H9 (cell line): ENCODE data around the gene CYP19A1. TPM values are rescaled to one million over a fixed set of nuclear protein-coding genes. Genes with fewer than 3 reads are reported as not detected.

Experiments used
- DNase-seq: peaks from one replicate; pipeline ENCODE4 v3.0.0-alpha.2; 2017
- H2AFZ ChIP-seq: one replicate; pipeline ENCODE4 v1.6.1; 2013; ENCODE audit warnings: mild to moderate bottlenecking, low read length, control low read depth, moderate library complexity
- H2AK5ac ChIP-seq: 2 replicates; pipeline ENCODE4 v1.6.1; 2013; ENCODE audit warnings: low read length, control low read depth, mixed read lengths; ENCODE audit not compliant: insufficient read length
- H2BK120ac ChIP-seq: one replicate; pipeline ENCODE4 v1.6.1; 2013; ENCODE audit warnings: low read depth, mild to moderate bottlenecking, low read length, control low read depth, inconsistent platforms; ENCODE audit not compliant: poor library complexity, severe bottlenecking
- H2BK12ac ChIP-seq: 2 replicates; pipeline ENCODE4 v1.6.1; 2013; ENCODE audit warnings: low read length, control low read depth, mixed read lengths, low read depth; ENCODE audit not compliant: insufficient read length
- H2BK15ac ChIP-seq: 2 replicates; pipeline ENCODE4 v1.6.1; 2013; ENCODE audit warnings: low read depth, low read length, control low read depth
- H2BK20ac ChIP-seq: one replicate; pipeline ENCODE4 v1.6.1; 2013; ENCODE audit warnings: low read depth, mild to moderate bottlenecking, low read length, control low read depth, inconsistent platforms; ENCODE audit not compliant: poor library complexity, severe bottlenecking
- H2BK5ac ChIP-seq: 2 replicates; pipeline ENCODE4 v1.6.1; 2013; ENCODE audit warnings: low read length, control low read depth, mixed read lengths; ENCODE audit not compliant: insufficient read length
- H3K14ac ChIP-seq: 2 replicates; pipeline ENCODE4 v1.6.1; 2013; ENCODE audit warnings: low read length, control low read depth; ENCODE audit not compliant: insufficient read depth
- H3K18ac ChIP-seq: 2 replicates; pipeline ENCODE4 v1.6.1; 2013; ENCODE audit warnings: low read depth, mild to moderate bottlenecking, mixed read lengths, low read length, control low read depth; ENCODE audit not compliant: insufficient read length
- H3K23ac ChIP-seq: 2 replicates; pipeline ENCODE4 v1.6.1; 2013; ENCODE audit warnings: low read length, control low read depth, mixed read lengths, low read depth; ENCODE audit not compliant: insufficient read length
- H3K23me2 ChIP-seq: 2 replicates; pipeline ENCODE4 v1.6.1; 2013; ENCODE audit warnings: low read depth, mild to moderate bottlenecking, mixed read lengths, low read length, control low read depth; ENCODE audit not compliant: insufficient read length, poor library complexity, severe bottlenecking
- H3K27ac ChIP-seq: 2 replicates; pipeline ENCODE4 v1.5.1; 2013; ENCODE audit warnings: low read length, control low read depth, mixed read lengths, low read depth; ENCODE audit not compliant: insufficient read length
- H3K27me3 ChIP-seq: 2 replicates; pipeline ENCODE4 v1.6.1; 2013; ENCODE audit warnings: low read length, control low read depth, inconsistent platforms; ENCODE audit not compliant: insufficient read depth
- H3K4ac ChIP-seq: 2 replicates; pipeline ENCODE4 v1.6.1; 2013; ENCODE audit warnings: low read depth, mild to moderate bottlenecking, control low read depth, inconsistent platforms, low read length, moderate library complexity
- H3K4me1 ChIP-seq: 2 replicates; pipeline ENCODE4 v1.6.1; 2013; ENCODE audit warnings: low read length, control low read depth, inconsistent platforms; ENCODE audit not compliant: insufficient read depth
- H3K4me2 ChIP-seq: 2 replicates; pipeline ENCODE4 v1.6.1; 2013; ENCODE audit warnings: low read length, control low read depth, mixed read lengths; ENCODE audit not compliant: insufficient read length, insufficient read depth
- H3K56ac ChIP-seq: 2 replicates; pipeline ENCODE4 v1.6.1; 2013; ENCODE audit warnings: low read depth, mild to moderate bottlenecking, mixed read lengths, low read length, control low read depth; ENCODE audit not compliant: insufficient read length
- H3K79me1 ChIP-seq: 2 replicates; pipeline ENCODE4 v1.6.1; 2013; ENCODE audit warnings: low read depth, mild to moderate bottlenecking, moderate library complexity, low read length, control low read depth, inconsistent platforms; ENCODE audit not compliant: insufficient read depth, poor library complexity, severe bottlenecking
- H3K79me2 ChIP-seq: 2 replicates; pipeline ENCODE4 v1.6.1; 2013; ENCODE audit warnings: low read length, control low read depth, inconsistent platforms; ENCODE audit not compliant: insufficient read depth
- H3K9ac ChIP-seq: 2 replicates; pipeline ENCODE4 v1.6.1; 2013; ENCODE audit warnings: low read length, control low read depth, mixed read lengths; ENCODE audit not compliant: insufficient read length; ENCODE audit errors: extremely low read depth
- H3K9me3 ChIP-seq: one replicate; pipeline ENCODE4 v1.6.1; 2013; ENCODE audit warnings: low read depth, low read length, inconsistent platforms; ENCODE audit not compliant: control insufficient read depth
- H3T11ph ChIP-seq: one replicate; pipeline ENCODE4 v1.6.1; 2013; ENCODE audit warnings: mild to moderate bottlenecking, low read length, control low read depth, inconsistent platforms
- H4K20me1 ChIP-seq: one replicate; pipeline ENCODE4 v1.6.1; 2013; ENCODE audit not compliant: control insufficient read depth, insufficient read length, insufficient read depth
- H4K5ac ChIP-seq: 2 replicates; pipeline ENCODE4 v1.6.1; 2013; ENCODE audit warnings: low read depth, mild to moderate bottlenecking, mixed read lengths, low read length, control low read depth; ENCODE audit not compliant: insufficient read length
- H4K8ac ChIP-seq: replicated peaks from 2 replicates; pipeline ENCODE4 v1.6.1; 2013; ENCODE audit warnings: low read length, control low read depth, mixed read lengths, low read depth; ENCODE audit not compliant: insufficient read length
- H4K91ac ChIP-seq: 2 replicates; pipeline ENCODE4 v1.6.1; 2013; ENCODE audit warnings: low read depth, mild to moderate bottlenecking, moderate library complexity, mixed read lengths, low read length, control low read depth; ENCODE audit not compliant: insufficient read length
- H3K27ac Mint-ChIP-seq, 3 experiments: 2 replicates in 2 of 3; 3 replicates in 1 of 3; pipeline ENCODE4 v1.8.0; 2020 to 2021; ENCODE audit warnings: mixed read lengths in 3 of 3, mild to moderate bottlenecking in 1 of 3, moderate library complexity in 1 of 3
- H3K27me3 Mint-ChIP-seq: 2 replicates; pipeline ENCODE4 v1.8.0; 2021; ENCODE audit warnings: low read depth, mild to moderate bottlenecking, moderate library complexity, mixed read lengths
- H3K36me3 Mint-ChIP-seq, 3 experiments: 2 replicates in 2 of 3; 3 replicates in 1 of 3; pipeline ENCODE4 v1.8.0; 2020 to 2021; ENCODE audit warnings: low read depth in 3 of 3, mixed read lengths in 3 of 3; ENCODE audit not compliant: insufficient read depth in 1 of 3
- H3K4me1 Mint-ChIP-seq, 2 experiments: 2 replicates each; pipeline ENCODE4 v1.8.0; 2020; ENCODE audit warnings: mixed read lengths in 2 of 2
- H3K4me3 Mint-ChIP-seq, 2 experiments: 2 replicates in 1 of 2; 3 replicates in 1 of 2; pipeline ENCODE4 v1.8.0; 2020 to 2021; ENCODE audit warnings: mild to moderate bottlenecking in 2 of 2, mixed read lengths in 2 of 2, moderate library complexity in 1 of 2
- H3K9me3 Mint-ChIP-seq, 2 experiments: 2 replicates in 1 of 2; 3 replicates in 1 of 2; pipeline ENCODE4 v1.8.0; 2020; ENCODE audit warnings: mild to moderate bottlenecking in 2 of 2, mixed read lengths in 2 of 2, moderate library complexity in 1 of 2
- CTCF ChIP-seq: fragments of 200-600 bp; sonication (generic); conservative IDR thresholded peaks from 3 replicates; pipeline ENCODE4 v1.8.0; 2021; ENCODE audit warnings: antibody characterized with exemption, mild to moderate bottlenecking
- WGBS: extraction: QIAGEN DNeasy Blood & Tissue Kit; methylation state at CpG from one replicate; pipeline ENCODE4 v1.1.7; 2013; ENCODE audit warnings: missing lambda C conversion rate, low lambda C conversion rate, mixed read lengths; ENCODE audit not compliant: insufficient read length; ENCODE audit errors: extremely low coverage; 5-methylcytosine and 5-hydroxymethylcytosine counted together
- total RNA-seq: library from RNA; stranded (reverse); gene quantifications from 2 replicates; pipeline ENCODE4 v1.2.1, GENCODE V29; 2021

CYP19A1 gene
- total RNA-seq, 1 experiment from 2014 or later, result not detected

DNA sequence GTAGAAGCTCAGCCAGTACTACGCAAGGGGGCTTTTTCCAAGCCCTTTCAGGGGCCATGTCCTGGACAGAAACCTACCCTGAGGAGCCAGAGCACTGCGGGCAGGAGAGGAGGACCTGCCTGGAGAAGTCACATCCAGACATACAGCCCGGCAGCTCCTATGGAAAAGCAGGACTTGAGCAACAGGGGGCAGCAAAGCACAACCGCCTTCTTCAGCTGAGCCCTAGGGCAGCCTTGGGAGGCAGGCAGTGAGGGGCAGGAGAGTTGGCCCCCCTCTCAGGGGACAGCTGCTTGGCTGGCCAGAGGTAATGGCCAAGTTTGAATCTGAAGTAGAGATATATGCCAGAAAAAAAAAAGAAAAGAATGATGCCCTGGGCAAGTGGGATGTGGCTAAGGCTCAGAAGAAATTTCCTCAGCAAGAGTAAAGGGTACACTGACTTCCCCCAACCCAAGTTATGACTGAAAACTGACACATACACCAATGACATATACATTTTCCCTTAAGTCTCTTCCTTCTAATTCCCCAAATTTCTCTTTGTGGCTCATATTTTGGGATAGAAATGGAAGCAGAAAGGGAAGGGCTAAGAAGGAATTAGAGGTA, 56.9 kb downstream of the CYP19A1 start:
- H3K36me3 Mint-ChIP-seq, result no peaks in the 10 kb centered on the region
- WGBS, result no CpG with 5 or more reads among the region's 4 CpGs
- H3K27me3 Mint-ChIP-seq, result no peaks in the 10 kb centered on the region; the same call in none of the 2 replicates

More for the DNA sequence above, 56.9 kb downstream of the CYP19A1 start:
- Histone ChIP-seq H3T11ph (no peak overlapping the region), H3K56ac (no peak overlapping the region), H4K20me1 (no peaks in the 10 kb centered on the region), H3K27me3 (no peaks in the 10 kb centered on the region), H4K5ac (no peak overlapping the region), H3K4ac (no peak overlapping the region), H2AFZ (no peak overlapping the region), H3K9ac (no peak overlapping the region), H3K23ac (no peak overlapping the region), H2BK20ac (no peak overlapping the region), H3K4me1 (no peaks in the 10 kb centered on the region), H3K18ac (no peak overlapping the region), H2BK120ac (no peak overlapping the region), H3K14ac (no peak overlapping the region), H4K91ac (no peak overlapping the region), H3K79me2 (no peaks in the 10 kb centered on the region), H2BK15ac (no peak overlapping the region), H4K8ac (no peak overlapping the region), H3K9me3 (no peaks in the 10 kb centered on the region), H2AK5ac (no peak overlapping the region), H3K4me2 (no peak overlapping the region), H3K23me2 (peaks cover 3% of the 10 kb centered on the region), H3K79me1 (no peaks in the 10 kb centered on the region), H3K27ac (no peak overlapping the region), H2BK12ac (no peak overlapping the region), H2BK5ac (no peak overlapping the region)
- DNase-seq, result peak; percentile 74
- Mint-ChIP-seq H3K4me1 (peaks cover 0 to 2% of the 10 kb centered on the region in 2 experiments; a peak in 1 of 4 replicates), H3K27ac (no peak overlapping the region), H3K4me3 (no peak overlapping the region), H3K9me3 (no peaks in the 10 kb centered on the region)
- TF ChIP-seq CTCF, result peak; percentile 77
